Sciatic nerve (tissue), 2 donors: Measurements from ENCODE around the gene UBL4B. TPM values are rescaled to one million over a fixed set of nuclear protein-coding genes. Genes with fewer than 3 reads are reported as not detected.

ENCODE experiments used
- ATAC-seq: fragments of 200-7000 bp; cut with Tn5 transposase; one replicate; pipeline ENCODE4 v1.9.1; 2020; ENCODE audit warnings: mild to moderate bottlenecking, moderate library complexity
- DNase-seq: peaks from one replicate; pipeline ENCODE4 v3.0.0-alpha.2; 2020; ENCODE audit warnings: low spot score
- intact Hi-C: fragments of 100-400 bp; cut with DNase I; formaldehyde crosslinking; loops from one replicate; pipeline ENCODE4 v1.14.2; 2022
- total RNA-seq: library from RNA; stranded (reverse); fragmentation: NEBNext Ultra II Directional; extraction: Animal tissue kit (Norgen Biotek cat#: 25700); gene quantifications from one replicate; pipeline ENCODE4 v1.2.1, GENCODE V29; 2021
- donor health status: DM: no; HTN: no; CAD: no.
- donor health status: DM: no; HTN: no; CAD: no.

The UBL4B gene
- total RNA-seq, 1 donor from 2014 or later: not detected

- intact Hi-C loops: no loop called here
These were observed 28.4 kb upstream of the UBL4B start for GRCh38 chr1:110083866-110084226.

GRCh38 chr1:110084227-110085078, 27.8 kb upstream of the UBL4B start:
- peak; percentile 72 for DNase-seq
- intact Hi-C loops: no loop called here
- peak; percentile 79 for ATAC-seq

More at GRCh38 chr1:110083866-110084226, 28.4 kb upstream of the UBL4B start:
- ATAC-seq (peak; percentile 57), DNase-seq (no peak)

- ATAC-seq (no peak), DNase-seq (no peak)
- intact Hi-C loops: no loop called here
These were observed 26.6 kb upstream of the UBL4B start for GRCh38 chr1:110085671-110086070.

- ATAC-seq (no peak), DNase-seq (no peak)
- intact Hi-C loops: no loop called here
These were observed 25.3 kb upstream of the UBL4B start for GRCh38 chr1:110086961-110087360.

GRCh38 chr1:110087812-110088738, 24.2 kb upstream of the UBL4B start:
- ATAC-seq: peak; percentile 68
- intact Hi-C loops: no loop called here
- DNase-seq: peak; percentile 68

GRCh38 chr1:110088739-110089316, 23.4 kb upstream of the UBL4B start:
- intact Hi-C loops: no loop called here
- DNase-seq (no peak), ATAC-seq (no peak)

- intact Hi-C loops: no loop called here
- ATAC-seq (no peak), DNase-seq (no peak)
These were observed 22.5 kb upstream of the UBL4B start for GRCh38 chr1:110089561-110090275.

GRCh38 chr1:110091381-110091780, 20.9 kb upstream of the UBL4B start:
- intact Hi-C loops: no loop called here
- DNase-seq: no peak
- no peak for ATAC-seq

- ATAC-seq (no peak), DNase-seq (no peak)
- intact Hi-C loops: no loop called here
These were observed 20.5 kb upstream of the UBL4B start for GRCh38 chr1:110091791-110092190.

GRCh38 chr1:110092991-110093390, 19.3 kb upstream of the UBL4B start:
- DNase-seq (no peak), ATAC-seq (no peak)
- intact Hi-C loops: no loop called here

- ATAC-seq (no peak), DNase-seq (no peak)
- intact Hi-C loops: no loop called here
These were observed 17.1 kb upstream of the UBL4B start for GRCh38 chr1:110094931-110095654.

GRCh38 chr1:110097507-110098221, 14.6 kb upstream of the UBL4B start:
- intact Hi-C loops: no loop called here
- ATAC-seq: no peak
- DNase-seq: no peak

GRCh38 chr1:110098222-110099026, 13.8 kb upstream of the UBL4B start:
- no peak for ATAC-seq
- intact Hi-C loops: no loop called here

GRCh38 chr1:110100335-110100734, 11.9 kb upstream of the UBL4B start:
- intact Hi-C loops: loop anchor here (5.0 kb wide), 1 partner anchor 48 kb away; no protein-coding TSS in a partner anchor
- ATAC-seq (no peak), DNase-seq (no peak)

More at GRCh38 chr1:110098222-110099026, 13.8 kb upstream of the UBL4B start:
- no peak for DNase-seq

GRCh38 chr1:110102081-110102480, 10.2 kb upstream of the UBL4B start:
- no peak for ATAC-seq
- DNase-seq: no peak
- intact Hi-C loops: loop anchor here (5.0 kb wide), 1 partner anchor 50 kb away; no protein-coding TSS in a partner anchor

- intact Hi-C loops: no loop called here
- DNase-seq: peak; percentile 79
- ATAC-seq: peak; percentile 87
These were observed 6.0 kb upstream of the UBL4B start for GRCh38 chr1:110106013-110106941.
